Brain microvascular endothelial cell (primary cell): ENCODE results near the gene FAM222B.

Experiments used
- DNase-seq: peaks from one replicate; pipeline ENCODE4 v3.0.0-alpha.2; 2020
- H3K27ac ChIP-seq: fragments of 250-450 bp; sonication (Bioruptor Pico); 2 replicates; pipeline ENCODE4 v1.5.1; 2020; ENCODE audit warnings: mild to moderate bottlenecking, moderate library complexity
- H3K27me3 ChIP-seq: fragments of 250-450 bp; sonication (Bioruptor Pico); replicated peaks from 2 replicates; pipeline ENCODE4 v1.5.1; 2020; ENCODE audit warnings: mild to moderate bottlenecking
- H3K36me3 ChIP-seq: fragments of 250-450 bp; sonication (Bioruptor Pico); replicated peaks from 2 replicates; pipeline ENCODE4 v1.5.1; 2020; ENCODE audit warnings: mild to moderate bottlenecking
- H3K4me3 ChIP-seq: 2 replicates; pipeline ENCODE4 v1.5.1; 2011; ENCODE audit warnings: low read depth, mild to moderate bottlenecking, control low read depth, low read length, moderate library complexity
- in situ Hi-C: cut with HindIII; loops from 2 replicates; pipeline ENCODE4 v1.10.0; 2017; ENCODE audit warnings: low sequenced_read_pairs, low pct_ligation_motif_present
- TF ChIP-seq, protein P1 (sequence below): IDR thresholded peaks from 2 replicates; pipeline ENCODE4 v1.5.1; 2011; ENCODE audit warnings: low read depth, mild to moderate bottlenecking, moderate library complexity, low read length, control low read depth, inconsistent platforms; ENCODE audit errors: missing control alignments

FAM222B gene, protein sequence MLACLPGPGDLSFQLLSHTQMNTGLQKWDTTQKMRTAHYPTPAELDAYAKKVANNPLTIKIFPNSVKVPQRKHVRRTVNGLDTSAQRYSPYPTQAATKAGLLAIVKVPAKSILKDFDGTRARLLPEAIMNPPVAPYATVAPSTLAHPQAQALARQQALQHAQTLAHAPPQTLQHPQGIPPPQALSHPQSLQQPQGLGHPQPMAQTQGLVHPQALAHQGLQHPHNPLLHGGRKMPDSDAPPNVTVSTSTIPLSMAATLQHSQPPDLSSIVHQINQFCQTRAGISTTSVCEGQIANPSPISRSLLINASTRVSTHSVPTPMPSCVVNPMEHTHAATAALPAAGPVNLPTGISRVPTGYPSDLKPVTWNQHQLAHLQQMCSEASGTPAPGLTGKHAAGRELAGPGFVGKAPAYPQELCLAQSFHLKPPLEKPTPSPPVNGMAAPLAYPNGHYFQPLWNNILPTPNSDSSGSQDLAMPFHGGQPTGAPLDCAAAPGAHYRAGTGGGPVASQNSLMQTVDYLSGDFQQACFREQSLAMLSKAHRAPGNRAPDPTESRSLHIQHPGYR

DNA sequence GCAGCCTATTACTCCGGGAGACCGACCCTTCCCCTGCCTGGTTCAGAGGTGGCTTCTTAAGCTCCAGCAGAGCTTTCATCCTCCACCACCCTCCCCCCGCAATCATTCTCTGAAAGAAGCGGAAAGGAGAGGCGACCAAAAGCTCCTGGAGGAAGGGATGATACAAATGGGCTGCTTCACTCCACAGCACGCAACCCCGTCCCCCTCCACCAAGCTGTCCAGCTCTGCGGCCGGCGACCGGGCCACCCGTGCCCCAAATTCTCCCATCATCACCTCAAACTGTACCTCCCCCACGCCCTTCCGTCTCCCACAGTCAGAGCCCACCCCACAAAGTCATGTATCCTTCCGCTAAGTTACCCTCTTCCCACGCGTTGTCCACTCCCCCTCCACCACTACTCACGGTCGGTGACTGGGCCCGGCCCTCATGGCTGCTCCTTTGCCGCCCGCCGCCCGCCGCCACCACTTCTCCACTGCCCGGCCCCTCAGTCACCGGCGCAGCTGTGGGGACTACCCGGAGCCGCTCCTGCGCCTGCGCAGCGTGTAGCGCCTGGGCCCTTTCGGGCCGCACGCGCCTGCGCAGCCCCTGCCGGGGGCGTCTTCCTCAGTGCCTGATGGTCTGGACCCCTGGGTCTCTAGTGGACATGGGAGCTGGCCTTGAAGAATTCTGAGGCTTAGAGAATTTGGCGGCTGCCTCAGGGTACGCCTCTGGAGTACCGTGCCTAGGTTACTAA lies at the start of gene FAM222B:
FAM222B (minus strand) TSS at position 509 of the 731 bp plus-strand sequence. CDS start 76,123 bp downstream, outside the sequence.
- peak within 1 kb of the TSS; percentile 19 for H3K27ac ChIP-seq
- TF ChIP-seq, protein P1, sequence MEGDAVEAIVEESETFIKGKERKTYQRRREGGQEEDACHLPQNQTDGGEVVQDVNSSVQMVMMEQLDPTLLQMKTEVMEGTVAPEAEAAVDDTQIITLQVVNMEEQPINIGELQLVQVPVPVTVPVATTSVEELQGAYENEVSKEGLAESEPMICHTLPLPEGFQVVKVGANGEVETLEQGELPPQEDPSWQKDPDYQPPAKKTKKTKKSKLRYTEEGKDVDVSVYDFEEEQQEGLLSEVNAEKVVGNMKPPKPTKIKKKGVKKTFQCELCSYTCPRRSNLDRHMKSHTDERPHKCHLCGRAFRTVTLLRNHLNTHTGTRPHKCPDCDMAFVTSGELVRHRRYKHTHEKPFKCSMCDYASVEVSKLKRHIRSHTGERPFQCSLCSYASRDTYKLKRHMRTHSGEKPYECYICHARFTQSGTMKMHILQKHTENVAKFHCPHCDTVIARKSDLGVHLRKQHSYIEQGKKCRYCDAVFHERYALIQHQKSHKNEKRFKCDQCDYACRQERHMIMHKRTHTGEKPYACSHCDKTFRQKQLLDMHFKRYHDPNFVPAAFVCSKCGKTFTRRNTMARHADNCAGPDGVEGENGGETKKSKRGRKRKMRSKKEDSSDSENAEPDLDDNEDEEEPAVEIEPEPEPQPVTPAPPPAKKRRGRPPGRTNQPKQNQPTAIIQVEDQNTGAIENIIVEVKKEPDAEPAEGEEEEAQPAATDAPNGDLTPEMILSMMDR, result no peak
- no peaks in the 10 kb centered on the region for H3K27me3 ChIP-seq
- in situ Hi-C loops, result no loop called here
- DNase-seq, result peak; percentile 65
- H3K36me3 ChIP-seq, result no peaks in the 10 kb centered on the region
- H3K4me3 ChIP-seq, result peak within 1 kb of the TSS; percentile 97

DNA sequence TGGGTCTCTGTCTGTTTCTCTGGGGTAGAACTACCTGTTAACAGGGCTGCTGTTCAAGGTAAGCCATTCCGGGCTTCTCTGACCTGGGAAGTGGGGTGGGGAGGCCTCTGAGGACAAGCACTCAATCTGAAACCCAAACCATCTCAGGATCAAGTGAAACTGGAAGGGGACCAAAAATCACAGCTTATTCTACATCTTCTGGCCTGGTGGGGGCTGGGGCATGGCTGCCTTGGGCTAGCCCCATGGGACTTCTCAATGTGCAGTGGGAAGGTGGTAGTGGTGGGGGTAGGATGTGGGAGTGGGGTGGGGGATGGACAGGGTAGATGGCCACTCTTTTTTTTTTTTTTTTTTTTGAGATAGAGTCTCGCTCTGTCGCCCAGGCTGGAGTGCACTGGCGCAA lies 49.4 kb upstream of the FAM222B start:
- no peak for DNase-seq
- Histone ChIP-seq H3K27me3 (no peaks in the 10 kb centered on the region), H3K4me3 (no peak overlapping the region), H3K27ac (no peak overlapping the region), H3K36me3 (no peaks in the 10 kb centered on the region)
- in situ Hi-C loops, result no loop called here
- TF ChIP-seq, protein P1, result no peak

DNA sequence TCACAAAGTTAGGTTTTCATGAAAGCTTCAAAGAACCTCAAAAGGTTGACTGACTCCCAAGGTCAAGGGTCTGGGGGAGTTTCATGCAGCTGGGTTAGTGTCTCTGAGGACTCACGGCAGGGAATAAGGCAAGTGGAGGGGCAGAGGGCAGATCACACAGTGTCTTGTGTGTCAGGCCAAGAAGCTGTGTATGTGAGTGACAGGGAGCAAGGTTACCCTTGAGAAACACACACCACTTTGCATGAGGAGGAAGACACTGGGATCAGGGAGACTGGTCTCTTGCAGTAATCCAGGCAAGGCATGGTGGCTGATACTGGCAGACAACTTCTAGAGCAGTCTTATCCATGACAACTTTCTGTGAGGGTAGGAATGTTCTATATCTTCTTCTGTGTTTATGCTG lies 48.6 kb upstream of the FAM222B start:
- DNase-seq, result no peak
- in situ Hi-C loops, result no loop called here
- Histone ChIP-seq H3K4me3 (no peak overlapping the region), H3K27me3 (no peaks in the 10 kb centered on the region), H3K36me3 (no peaks in the 10 kb centered on the region), H3K27ac (no peak overlapping the region)
- TF ChIP-seq, protein P1, result no peak

DNA sequence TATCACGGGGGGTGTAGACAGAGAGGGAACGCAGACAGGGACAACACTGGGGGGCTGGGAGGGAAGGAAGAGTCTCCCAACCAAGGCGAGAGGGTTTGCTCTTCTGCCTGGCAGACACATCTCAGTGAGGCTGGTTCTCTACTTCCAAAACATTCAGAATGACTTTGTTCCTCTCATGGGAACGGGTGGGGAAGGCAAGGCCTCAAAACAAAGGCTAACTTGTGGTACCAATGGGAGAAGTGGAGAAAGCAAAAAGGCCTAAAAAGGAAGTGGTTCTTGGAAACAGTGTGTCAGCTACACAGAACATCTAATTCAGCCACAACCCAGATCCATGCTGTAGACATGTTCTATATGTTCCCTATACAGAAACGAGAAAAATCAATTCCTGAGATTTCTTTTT lies 47.4 kb upstream of the FAM222B start:
- Histone ChIP-seq H3K27ac (no peak overlapping the region), H3K36me3 (peaks cover 2% of the 10 kb centered on the region), H3K27me3 (no peaks in the 10 kb centered on the region), H3K4me3 (no peak overlapping the region)
- in situ Hi-C loops, result no loop called here
- DNase-seq, result no peak
- TF ChIP-seq, protein P1, result no peak

GRCh38 chr17:28888832-28889231 lies 46.2 kb upstream of the FAM222B start:
- Histone ChIP-seq H3K4me3 (no peak overlapping the region), H3K27ac (no peak overlapping the region), H3K27me3 (no peaks in the 10 kb centered on the region), H3K36me3 (peaks cover 2% of the 10 kb centered on the region)
- no peak for DNase-seq
- in situ Hi-C loops, result no loop called here
- TF ChIP-seq, protein P1, result no peak
